Nephron progenitor cell (in vitro differentiated cells): ENCODE data around the gene CYP46A1.

Source experiments
- DNase-seq: peaks from one replicate; pipeline ENCODE4 v3.0.0; 2021
- H3K27ac Mint-ChIP-seq: 2 replicates; pipeline ENCODE4 v1.8.0; 2021; ENCODE audit warnings: mild to moderate bottlenecking, moderate library complexity, mixed read lengths
- H3K27me3 Mint-ChIP-seq: 2 replicates; pipeline ENCODE4 v1.8.0; 2021; ENCODE audit warnings: mild to moderate bottlenecking, low read depth, mixed read lengths; ENCODE audit not compliant: poor library complexity
- H3K36me3 Mint-ChIP-seq: 2 replicates; pipeline ENCODE4 v1.8.0; 2021; ENCODE audit warnings: low read depth, mixed read lengths
- H3K4me1 Mint-ChIP-seq: 2 replicates; pipeline ENCODE4 v1.8.0; 2021; ENCODE audit warnings: mixed read lengths
- H3K4me3 Mint-ChIP-seq: 2 replicates; pipeline ENCODE4 v1.8.0; 2021; ENCODE audit warnings: mild to moderate bottlenecking, moderate library complexity, mixed read lengths
- H3K9me3 Mint-ChIP-seq: 2 replicates; pipeline ENCODE4 v1.8.0; 2021; ENCODE audit warnings: mild to moderate bottlenecking, moderate library complexity, mixed read lengths
- TF ChIP-seq, protein P1 (sequence below): fragments of 200-600 bp; sonication (generic); IDR thresholded peaks from 2 replicates; pipeline ENCODE4 v1.5.0; 2021; ENCODE audit warnings: antibody characterized with exemption

The CYP46A1 gene

DNA sequence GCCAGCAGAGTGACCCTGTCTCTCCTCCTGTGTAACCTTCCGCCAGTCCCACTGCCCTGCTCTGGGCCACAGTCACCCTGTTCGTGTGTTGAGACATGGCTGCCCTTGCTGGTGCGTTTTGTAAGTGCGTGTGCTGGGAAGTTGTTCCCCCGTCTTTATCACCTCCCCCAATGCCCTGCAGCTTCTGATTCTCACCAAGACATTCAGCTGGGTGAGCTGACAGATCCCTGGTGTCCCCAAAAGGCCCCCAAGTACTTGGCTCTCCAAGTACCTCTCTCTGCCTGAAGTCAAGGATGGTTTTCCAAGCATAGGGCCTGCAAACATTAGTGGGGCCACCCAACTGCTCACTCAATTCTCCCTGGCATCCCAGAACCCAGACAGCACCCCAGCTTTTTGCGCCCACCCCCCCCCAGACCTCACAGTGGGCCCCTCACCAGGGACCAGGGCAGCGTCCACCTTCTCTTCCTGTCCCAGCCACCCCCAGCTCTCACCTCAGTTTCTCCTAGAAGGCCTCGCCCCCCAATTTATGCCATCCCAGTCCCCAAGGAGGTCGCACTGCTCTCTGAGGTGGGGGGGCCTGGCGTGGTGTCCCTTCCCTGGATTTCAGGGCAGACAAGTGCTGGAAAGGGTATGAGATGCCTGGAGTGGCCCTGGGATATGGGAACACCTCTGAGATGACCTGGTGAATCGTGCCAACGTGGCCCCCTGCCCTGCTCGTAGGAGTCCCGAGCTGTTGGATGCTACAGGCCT lies 57.3 kb downstream of the CYP46A1 start:
- Mint-ChIP-seq H3K27ac (no peak overlapping the region), H3K36me3 (no peaks in the 10 kb centered on the region), H3K4me1 (peaks cover 59% of the 10 kb centered on the region), H3K9me3 (no peaks in the 10 kb centered on the region), H3K27me3 (peaks cover 35% of the 10 kb centered on the region), H3K4me3 (no peak overlapping the region)
- DNase-seq = no peak
- TF ChIP-seq, protein P1, sequence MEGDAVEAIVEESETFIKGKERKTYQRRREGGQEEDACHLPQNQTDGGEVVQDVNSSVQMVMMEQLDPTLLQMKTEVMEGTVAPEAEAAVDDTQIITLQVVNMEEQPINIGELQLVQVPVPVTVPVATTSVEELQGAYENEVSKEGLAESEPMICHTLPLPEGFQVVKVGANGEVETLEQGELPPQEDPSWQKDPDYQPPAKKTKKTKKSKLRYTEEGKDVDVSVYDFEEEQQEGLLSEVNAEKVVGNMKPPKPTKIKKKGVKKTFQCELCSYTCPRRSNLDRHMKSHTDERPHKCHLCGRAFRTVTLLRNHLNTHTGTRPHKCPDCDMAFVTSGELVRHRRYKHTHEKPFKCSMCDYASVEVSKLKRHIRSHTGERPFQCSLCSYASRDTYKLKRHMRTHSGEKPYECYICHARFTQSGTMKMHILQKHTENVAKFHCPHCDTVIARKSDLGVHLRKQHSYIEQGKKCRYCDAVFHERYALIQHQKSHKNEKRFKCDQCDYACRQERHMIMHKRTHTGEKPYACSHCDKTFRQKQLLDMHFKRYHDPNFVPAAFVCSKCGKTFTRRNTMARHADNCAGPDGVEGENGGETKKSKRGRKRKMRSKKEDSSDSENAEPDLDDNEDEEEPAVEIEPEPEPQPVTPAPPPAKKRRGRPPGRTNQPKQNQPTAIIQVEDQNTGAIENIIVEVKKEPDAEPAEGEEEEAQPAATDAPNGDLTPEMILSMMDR = no peak

DNA sequence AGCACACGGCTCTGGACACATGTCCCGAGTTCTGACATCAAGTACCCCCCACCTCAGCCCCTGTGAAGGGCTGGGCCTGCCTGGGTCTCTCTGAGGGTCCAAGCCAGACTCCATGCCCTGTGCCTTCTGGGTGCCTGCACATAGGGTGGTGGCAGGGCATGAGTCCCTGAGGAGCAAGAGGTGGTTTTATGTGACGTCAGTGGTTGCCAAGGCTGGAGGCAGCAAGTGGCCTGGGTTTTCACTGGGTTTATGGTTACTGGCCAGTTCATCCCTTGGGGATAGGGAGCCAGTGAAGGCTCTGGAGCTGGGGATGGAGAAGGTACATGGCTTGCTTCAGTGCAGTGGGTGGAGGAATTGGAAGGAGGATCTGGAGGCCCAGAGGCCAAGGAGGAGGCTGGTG lies 58.0 kb downstream of the CYP46A1 start:
- Mint-ChIP-seq H3K9me3 (no peaks in the 10 kb centered on the region), H3K4me1 (peaks cover 57% of the 10 kb centered on the region), H3K27me3 (peaks cover 36% of the 10 kb centered on the region), H3K27ac (no peak overlapping the region), H3K36me3 (no peaks in the 10 kb centered on the region), H3K4me3 (no peak overlapping the region)
- DNase-seq = no peak
- TF ChIP-seq, protein P1 = no peak

DNA sequence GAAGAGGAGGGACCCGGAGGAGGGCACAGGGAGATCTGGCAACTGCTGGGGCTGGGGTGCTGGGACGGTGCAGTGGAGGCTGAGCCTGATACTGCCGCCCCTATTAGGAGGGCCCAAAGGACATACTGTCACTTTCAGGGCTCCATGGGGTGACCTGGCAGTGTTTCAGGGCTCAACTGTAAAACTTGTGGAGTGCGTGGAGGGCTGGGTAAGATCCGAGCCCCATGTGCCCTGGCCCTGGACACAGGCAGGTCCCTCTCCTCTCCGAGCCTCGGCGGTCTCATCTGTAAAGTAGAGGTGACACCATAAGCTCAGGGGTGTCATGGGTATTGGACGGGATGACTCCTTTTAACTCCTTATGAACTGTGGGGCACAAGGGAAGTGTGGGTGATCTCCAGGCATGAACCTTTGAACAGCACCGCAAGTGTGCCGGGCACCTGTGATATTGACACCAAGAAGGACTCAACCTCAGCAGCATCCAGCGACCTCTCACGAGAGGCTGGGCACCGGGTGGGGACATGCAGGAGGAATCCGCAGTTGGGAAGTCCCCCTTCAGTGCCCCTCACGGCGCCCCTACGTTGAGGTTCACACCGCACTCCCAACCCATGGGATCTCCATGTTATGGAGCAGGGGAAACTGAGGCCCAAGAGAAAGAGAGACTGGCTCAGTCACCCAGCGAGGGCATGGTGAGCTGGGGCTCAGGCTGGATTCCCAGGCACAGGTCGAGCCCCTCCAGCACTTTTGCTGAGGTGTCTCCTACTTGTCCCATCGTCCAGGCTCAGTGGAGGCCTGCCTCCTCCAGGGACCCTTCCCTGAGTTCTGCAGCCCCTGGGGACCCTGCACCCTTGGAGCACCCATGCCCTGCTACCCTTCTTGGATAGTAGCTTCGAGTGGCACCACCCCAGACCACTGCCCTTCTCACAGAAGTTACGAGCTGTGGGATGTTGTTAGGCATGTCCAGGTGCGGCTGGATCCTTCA lies 58.7 kb downstream of the CYP46A1 start:
- no peak for DNase-seq
- no peak overlapping the region for H3K27ac Mint-ChIP-seq
- no peaks in the 10 kb centered on the region for H3K9me3 Mint-ChIP-seq
- TF ChIP-seq, protein P1 = no peak
- H3K4me1 Mint-ChIP-seq = peaks cover 57% of the 10 kb centered on the region
- H3K27me3 Mint-ChIP-seq = peaks cover 41% of the 10 kb centered on the region
- no peak overlapping the region for H3K4me3 Mint-ChIP-seq
- H3K36me3 Mint-ChIP-seq = no peaks in the 10 kb centered on the region

DNA sequence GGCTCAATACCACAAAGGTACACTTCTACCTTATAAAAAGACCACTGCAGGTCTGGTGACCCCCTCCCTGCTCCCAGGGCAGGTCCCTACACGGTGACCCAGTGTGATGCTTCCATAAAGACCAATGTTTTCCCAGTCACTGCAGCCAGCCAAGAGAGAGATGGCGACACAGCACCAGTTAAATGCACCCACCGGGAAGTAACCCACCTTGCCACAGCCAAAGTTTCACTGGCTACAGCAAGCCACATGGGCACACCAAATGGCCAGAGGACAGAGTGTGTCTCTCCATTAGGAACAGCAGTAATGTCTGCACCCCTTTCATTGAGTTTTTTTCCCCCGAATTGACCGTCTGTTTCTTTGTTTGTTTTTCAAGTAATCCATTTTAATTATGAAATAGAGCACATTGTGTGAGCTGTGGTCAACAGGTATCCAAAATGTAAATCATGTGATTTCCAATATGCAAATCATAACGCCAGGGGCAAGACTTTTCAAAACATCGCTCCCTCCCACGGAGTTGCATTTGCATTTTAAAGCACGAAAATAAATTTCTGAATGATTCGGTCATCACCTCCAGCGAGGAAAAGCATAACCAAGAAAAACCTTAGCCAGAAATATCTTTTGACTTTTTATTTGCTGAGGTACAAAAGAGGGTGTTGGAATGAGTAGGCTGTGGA lies 60.2 kb downstream of the CYP46A1 start:
- Mint-ChIP-seq H3K27me3 (peaks cover 53% of the 10 kb centered on the region), H3K9me3 (no peaks in the 10 kb centered on the region), H3K4me1 (peaks cover 50% of the 10 kb centered on the region), H3K36me3 (no peaks in the 10 kb centered on the region), H3K27ac (no peak overlapping the region), H3K4me3 (no peak overlapping the region)
- no peak for DNase-seq
- TF ChIP-seq, protein P1 = no peak

DNA sequence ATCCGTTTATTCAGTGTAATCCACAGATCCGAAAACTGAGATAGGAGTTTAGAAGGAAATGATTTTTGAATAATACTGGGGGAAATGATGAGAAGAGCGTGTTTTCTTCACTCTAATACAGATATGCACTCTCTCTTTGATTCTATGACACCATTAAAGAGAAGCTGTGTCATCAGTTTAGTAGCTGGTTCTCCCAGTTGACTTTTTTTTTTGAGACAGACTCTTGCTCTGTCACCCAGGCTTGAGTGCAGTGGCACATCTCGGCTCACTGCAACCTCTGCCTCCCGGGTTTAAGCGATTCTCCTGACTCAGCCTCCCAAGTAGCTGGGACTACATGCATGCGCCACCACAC lies 60.8 kb downstream of the CYP46A1 start:
- TF ChIP-seq, protein P1 = no peak
- Mint-ChIP-seq H3K4me1 (peaks cover 48% of the 10 kb centered on the region), H3K4me3 (no peak overlapping the region), H3K27ac (no peak overlapping the region), H3K27me3 (peaks cover 54% of the 10 kb centered on the region), H3K36me3 (no peaks in the 10 kb centered on the region), H3K9me3 (no peaks in the 10 kb centered on the region)
- DNase-seq = no peak
